UCSD-AML1 (cell line): ENCODE measurements around the gene DNAJC30.
"Not testable (repeated sequence)": the region's sequence is repeated elsewhere in the genome, so short reads cannot be mapped to it uniquely, and the experiment has no call there.

Experiments used
- DNase-seq: peaks from one replicate; lab custom pipeline; 2025; ENCODE audit not compliant: unreplicated experiment; lab: John Stamatoyannopoulos, UW

DNAJC30 gene

GRCh38 chr7:73683788-73684693, 788 bp upstream of the DNAJC30 start:
- no peak for DNase-seq

- no peak for DNase-seq
These were observed 553 bp downstream of the DNAJC30 start for GRCh38 chr7:73682745-73683055.

GRCh38 chr7:73681031-73681430, 2.2 kb downstream of the DNAJC30 start:
- DNase-seq: no peak

GRCh38 chr7:73680501-73680900, 2.8 kb downstream of the DNAJC30 start:
- no peak for DNase-seq

GRCh38 chr7:73679709-73680108, 3.5 kb downstream of the DNAJC30 start:
- DNase-seq: no peak

GRCh38 chr7:73678862-73679261, 4.4 kb downstream of the DNAJC30 start:
- DNase-seq: no peak

GRCh38 chr7:73676062-73676461, 7.2 kb downstream of the DNAJC30 start:
- not testable (repeated sequence) for DNase-seq

- DNase-seq: no peak
These were observed 8.7 kb downstream of the DNAJC30 start for GRCh38 chr7:73674468-73675124.

GRCh38 chr7:73671857-73672445, 11.3 kb downstream of the DNAJC30 start:
- no peak for DNase-seq

GRCh38 chr7:73671322-73671661, 12.0 kb downstream of the DNAJC30 start:
- DNase-seq: no peak

GRCh38 chr7:73669858-73670385, 13.3 kb downstream of the DNAJC30 start:
- DNase-seq: no peak

- DNase-seq: no peak
These were observed 14.0 kb downstream of the DNAJC30 start for GRCh38 chr7:73669288-73669701.

GRCh38 chr7:73668886-73669230, 14.4 kb downstream of the DNAJC30 start:
- no peak for DNase-seq

- no peak for DNase-seq
These were observed 15.0 kb downstream of the DNAJC30 start for GRCh38 chr7:73668103-73668885.

GRCh38 chr7:73667344-73668102, 15.7 kb downstream of the DNAJC30 start, which contains the start of gene VPS37D:
VPS37D (plus strand) TSS chr7:73667831; CDS start chr7:73667959, 128 bp downstream.
- DNase-seq: peak; percentile 68

GRCh38 chr7:73663033-73663432, 20.2 kb downstream of the DNAJC30 start:
- no peak for DNase-seq

GRCh38 chr7:73660594-73660993, 22.7 kb downstream of the DNAJC30 start:
- DNase-seq: not testable (repeated sequence)

GRCh38 chr7:73659983-73660382, 23.3 kb downstream of the DNAJC30 start:
- DNase-seq: no peak

GRCh38 chr7:73655309-73655708, 27.9 kb downstream of the DNAJC30 start:
- not testable (repeated sequence) for DNase-seq

- no peak for DNase-seq
These were observed 30.7 kb downstream of the DNAJC30 start for GRCh38 chr7:73652541-73652949.
